K562 (cell line): ENCODE measurements around the gene PLCB3. TPM values are rescaled to one million over a fixed set of nuclear protein-coding genes. Genes with fewer than 3 reads are reported as not detected.

ENCODE experiments used
- ARID2 ChIP-seq: fragments of 450-650 bp; IDR thresholded peaks from 2 replicates; pipeline ENCODE4 v1.6.1; 2017; ENCODE audit warnings: antibody characterized with exemption, mild to moderate bottlenecking
- BHLHE40 ChIP-seq: IDR thresholded peaks from 2 replicates; pipeline ENCODE4 v1.6.1; 2011; ENCODE audit warnings: low read length, improper control_type of control experiment
- EGR1 ChIP-seq: fragments of 450-650 bp; conservative IDR thresholded peaks from 2 replicates; pipeline ENCODE4 v1.6.1; 2017; ENCODE audit warnings: mild to moderate bottlenecking
- ELF1 ChIP-seq: fragments of 200-800 bp; sonication (Bioruptor generic); IDR thresholded peaks from 2 replicates; pipeline ENCODE4 v1.6.1; 2016; ENCODE audit warnings: missing genetic modification characterization, missing compliant biosample characterization
- EP400 ChIP-seq: fragments of 450-650 bp; IDR thresholded peaks from 2 replicates; pipeline ENCODE4 v1.6.1; 2017; ENCODE audit warnings: antibody characterized with exemption, mild to moderate bottlenecking, moderate library complexity
- ESRRA ChIP-seq: fragments of 450-650 bp; IDR thresholded peaks from 2 replicates; pipeline ENCODE4 v1.6.1; 2014; ENCODE audit warnings: low read depth, mild to moderate bottlenecking, moderate library complexity, borderline replicate concordance
- ETV5 ChIP-seq: sonication (generic); formaldehyde crosslinking; IDR thresholded peaks from 2 replicates; pipeline ENCODE4 v1.4.0; 2020; ENCODE audit warnings: low read depth, mild to moderate bottlenecking, missing genetic modification reagents
- ID3 ChIP-seq, 2 experiments: fragments of 250-450 bp in 1 of 2; fragments of 450-650 bp in 1 of 2; sonication (Bioruptor Pico) in 1 of 2; IDR thresholded peaks; 2 replicates each; pipeline versions ENCODE4 v1.6.1 to v1.8.0; 2016 to 2021; ENCODE audit warnings: mild to moderate bottlenecking in 2 of 2, moderate library complexity in 2 of 2, missing compliant biosample characterization in 1 of 2, missing genetic modification characterization in 1 of 2
- L3MBTL2 ChIP-seq: fragments of 450-650 bp; IDR thresholded peaks from 2 replicates; pipeline ENCODE4 v1.6.1; 2016; ENCODE audit warnings: mild to moderate bottlenecking, moderate library complexity
- MEIS2 ChIP-seq: fragments of 450-650 bp; IDR thresholded peaks from 2 replicates; pipeline ENCODE4 v1.6.1; 2014; ENCODE audit warnings: mild to moderate bottlenecking; ENCODE audit not compliant: partially characterized antibody
- NR4A1 ChIP-seq, 2 experiments: fragments of 250-450 bp in 1 of 2; fragments of 450-650 bp in 1 of 2; sonication (Bioruptor Pico) in 1 of 2; IDR thresholded peaks; 2 replicates each; pipeline versions ENCODE4 v1.4.0 to v1.6.1; 2016 to 2020; ENCODE audit warnings: mild to moderate bottlenecking in 2 of 2, missing compliant biosample characterization in 1 of 2, missing genetic modification characterization in 1 of 2, moderate library complexity in 1 of 2
- PHF8 ChIP-seq: fragments of 200-600 bp; sonication (generic); IDR thresholded peaks from 2 replicates; pipeline ENCODE4 v1.6.1; 2012; ENCODE audit warnings: mixed run types, mild to moderate bottlenecking, inconsistent platforms, low read length, moderate library complexity, borderline replicate concordance
- POLR2B ChIP-seq: fragments of 450-650 bp; IDR thresholded peaks from 2 replicates; pipeline ENCODE4 v1.6.1; 2018; ENCODE audit warnings: low read depth; ENCODE audit not compliant: partially characterized antibody
- RBM25 ChIP-seq: fragments of 200-400 bp; formaldehyde crosslinking; IDR thresholded peaks from 2 replicates; pipeline ENCODE4 v1.6.1; 2018; ENCODE audit warnings: low read length, low read depth, moderate library complexity; ENCODE audit not compliant: severe bottlenecking
- RHOXF2B ChIP-seq: fragments of 250-450 bp; sonication (Bioruptor Pico); conservative IDR thresholded peaks from 2 replicates; pipeline ENCODE4 v1.5.1; 2021
- SMARCC2 ChIP-seq: fragments of 450-650 bp; IDR thresholded peaks from 2 replicates; pipeline ENCODE4 v1.6.1; 2017; ENCODE audit warnings: antibody characterized with exemption, moderate library complexity, mild to moderate bottlenecking, low read depth
- VEZF1 ChIP-seq: fragments of 200-800 bp; sonication (Bioruptor generic); IDR thresholded peaks from 2 replicates; pipeline ENCODE4 v1.6.1; 2017; ENCODE audit warnings: missing genetic modification characterization, missing compliant biosample characterization
- ZNF12 ChIP-seq: sonication (generic); formaldehyde crosslinking; IDR thresholded peaks from 2 replicates; pipeline ENCODE4 v1.4.0; 2020; ENCODE audit warnings: mild to moderate bottlenecking, missing genetic modification reagents
- ZNF165 ChIP-seq: fragments of 250-450 bp; sonication (Bioruptor Pico); IDR thresholded peaks from 2 replicates; pipeline ENCODE4 v1.4.0; 2020; ENCODE audit warnings: borderline replicate concordance
- ZNF583 ChIP-seq: fragments of 250-450 bp; sonication (Bioruptor Pico); IDR thresholded peaks from 2 replicates; pipeline ENCODE4 v1.4.0; 2020
- ZNF717 ChIP-seq: fragments of 250-450 bp; sonication (Bioruptor Pico); IDR thresholded peaks from 2 replicates; pipeline ENCODE4 v1.5.0; 2021
- ZNF785 ChIP-seq: fragments of 250-450 bp; sonication (Bioruptor Pico); IDR thresholded peaks from 2 replicates; pipeline ENCODE4 v1.4.0; 2020; ENCODE audit warnings: mild to moderate bottlenecking
- ZNF830 ChIP-seq: fragments of 250-450 bp; sonication (Bioruptor Pico); IDR thresholded peaks from 2 replicates; pipeline ENCODE4 v1.5.0; 2021; ENCODE audit warnings: mild to moderate bottlenecking
- polyA plus RNA-seq, 8 experiments: library from polyadenylated mRNA; depleted of rRNA in 4 of 8; stranded (reverse) in 5 of 8; unstranded in 3 of 8; fragments of >200 nt; fragmentation: Nextera tagmentation in 2 of 8; fragmentation: Illumina TruSeq in 1 of 8; extraction: Ambion mirVana in 2 of 8; extraction: Trizol in 1 of 8; gene quantifications; 2 replicates each; pipeline versions ENCODE4 v1.2.1 to v1.2.3, GENCODE V29; 2011 to 2014; ENCODE audit warnings: inconsistent platforms in 1 of 8, missing spikeins in 1 of 8
- total RNA-seq, 7 experiments: library from RNA; depleted of rRNA in 6 of 7; stranded (reverse); fragments of >200 nt in 6 of 7; fragmentation: Illumina TruSeq in 2 of 7; extraction: Trizol in 2 of 7; gene quantifications; 2 replicates each; pipeline versions ENCODE4 v1.2.1 to v1.2.3, GENCODE V29; 2011 to 2021; ENCODE audit warnings: low replicate concordance in 1 of 7
- TF ChIP-seq, protein P1 (sequence below): sonication (generic); formaldehyde crosslinking; IDR thresholded peaks from 2 replicates; pipeline ENCODE4 v1.8.0; 2022; ENCODE audit warnings: missing genetic modification reagents, mild to moderate bottlenecking, moderate library complexity, borderline replicate concordance
- TF ChIP-seq, protein P2 (sequence below): sonication (generic); formaldehyde crosslinking; IDR thresholded peaks from 2 replicates; pipeline ENCODE4 v1.8.1; 2023; ENCODE audit warnings: mild to moderate bottlenecking, missing genetic modification reagents, moderate library complexity

Gene PLCB3
- total and polyA plus RNA-seq, 9 of the 15 experiments (the other 6 are each of a cell fraction or from before 2014, with no cell fraction given) = 0.31 to 44.8 (median 14.6) TPM

DNA sequence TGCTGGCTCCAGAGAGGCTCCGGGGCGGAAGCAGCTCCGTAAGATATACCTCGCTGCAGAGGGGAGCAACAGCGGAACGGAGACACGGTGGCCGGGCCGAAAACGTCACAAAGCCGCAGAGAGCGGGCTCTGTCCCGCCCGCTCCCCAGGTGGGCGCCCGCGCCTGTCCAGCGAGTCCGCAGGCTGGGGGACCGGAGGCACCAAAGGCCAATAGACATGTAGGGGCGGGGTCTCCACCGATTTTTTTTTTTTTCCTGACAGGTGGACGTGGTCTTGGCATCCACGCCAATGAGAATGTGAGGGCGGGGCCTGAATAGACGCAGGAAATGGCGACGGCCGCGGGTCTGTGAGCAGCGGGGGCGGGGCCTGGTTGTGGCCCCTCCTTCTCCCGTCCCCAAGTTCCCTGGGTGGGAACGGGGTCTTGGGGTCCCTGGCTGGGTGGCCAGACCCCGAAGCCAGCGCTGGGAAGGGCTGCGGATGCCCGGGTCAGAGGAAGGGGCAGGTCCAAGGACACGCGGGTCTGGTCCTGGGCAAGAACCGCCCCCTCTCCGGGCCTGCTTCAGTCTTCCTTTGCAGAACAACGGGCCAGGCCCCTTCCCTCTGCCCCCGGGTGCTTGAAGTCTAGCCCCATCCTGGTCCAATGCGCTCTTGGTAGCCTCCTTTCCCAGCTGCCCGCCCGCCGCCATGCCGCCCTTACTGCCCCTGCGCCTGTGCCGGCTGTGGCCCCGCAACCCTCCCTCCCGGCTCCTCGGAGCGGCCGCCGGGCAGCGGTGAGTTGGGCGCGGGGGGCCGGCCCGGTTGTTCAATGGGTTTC lies 21.0 kb upstream of the PLCB3 start, which contains the start of gene DNAJC4 (continued):
- TF ChIP-seq, protein P1, sequence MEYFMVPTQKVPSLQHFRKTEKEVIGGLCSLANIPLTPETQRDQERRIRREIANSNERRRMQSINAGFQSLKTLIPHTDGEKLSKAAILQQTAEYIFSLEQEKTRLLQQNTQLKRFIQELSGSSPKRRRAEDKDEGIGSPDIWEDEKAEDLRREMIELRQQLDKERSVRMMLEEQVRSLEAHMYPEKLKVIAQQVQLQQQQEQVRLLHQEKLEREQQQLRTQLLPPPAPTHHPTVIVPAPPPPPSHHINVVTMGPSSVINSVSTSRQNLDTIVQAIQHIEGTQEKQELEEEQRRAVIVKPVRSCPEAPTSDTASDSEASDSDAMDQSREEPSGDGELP = peak; percentile 82
- TF ChIP-seq NR4A1 (CRISPR knock-in tag; IDR thresholded peaks at IDR 0.05) = no peak
- TF ChIP-seq NR4A1 (tag; IDR thresholded peaks at IDR 0.05) = 0 out of 2 replicates have a peak, but pooled peaks have one; percentile 18
- TF ChIP-seq ETV5 (CRISPR knock-in tag) = peak; percentile 76
- no peak for TF ChIP-seq ZNF717 (CRISPR knock-in tag)
- TF ChIP-seq ZNF165 (CRISPR knock-in tag) = no peak
- TF ChIP-seq MEIS2 = peak; percentile 91
- TF ChIP-seq BHLHE40 = no peak
- no peak for TF ChIP-seq ZNF785 (CRISPR knock-in tag)
- TF ChIP-seq ESRRA = 0 out of 2 replicates have a peak, but pooled peaks have one; percentile 35
- TF ChIP-seq L3MBTL2 = 0 out of 2 replicates have a peak, but pooled peaks have one; percentile 17
- no peak for TF ChIP-seq ZNF583 (CRISPR knock-in tag)
- TF ChIP-seq POLR2B = peak; percentile 65
- TF ChIP-seq SMARCC2 = no peak
- TF ChIP-seq, protein P2, sequence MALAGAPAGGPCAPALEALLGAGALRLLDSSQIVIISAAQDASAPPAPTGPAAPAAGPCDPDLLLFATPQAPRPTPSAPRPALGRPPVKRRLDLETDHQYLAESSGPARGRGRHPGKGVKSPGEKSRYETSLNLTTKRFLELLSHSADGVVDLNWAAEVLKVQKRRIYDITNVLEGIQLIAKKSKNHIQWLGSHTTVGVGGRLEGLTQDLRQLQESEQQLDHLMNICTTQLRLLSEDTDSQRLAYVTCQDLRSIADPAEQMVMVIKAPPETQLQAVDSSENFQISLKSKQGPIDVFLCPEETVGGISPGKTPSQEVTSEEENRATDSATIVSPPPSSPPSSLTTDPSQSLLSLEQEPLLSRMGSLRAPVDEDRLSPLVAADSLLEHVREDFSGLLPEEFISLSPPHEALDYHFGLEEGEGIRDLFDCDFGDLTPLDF = peak; percentile 42; the same call in 1 of the 2 replicates
- TF ChIP-seq RBM25 = no peak
- no peak; the same call in 1 of the 2 replicates for TF ChIP-seq ZNF830 (CRISPR knock-in tag)
- 0 out of 2 replicates have a peak, but pooled peaks have one; percentile 44 for TF ChIP-seq EP400
- TF ChIP-seq ELF1 (tag) = no peak
- TF ChIP-seq EGR1 = peak; percentile 74
- no peak for TF ChIP-seq ID3 (CRISPR knock-in tag; IDR thresholded peaks at IDR 0.05)
- TF ChIP-seq ID3 (tag; IDR thresholded peaks at IDR 0.05) = no peak
- TF ChIP-seq VEZF1 = peak; percentile 56
- TF ChIP-seq ARID2 = no peak
- TF ChIP-seq ZNF12 (CRISPR knock-in tag) = peak; percentile 69; the same call in 1 of the 2 replicates
- TF ChIP-seq RHOXF2B (CRISPR knock-in tag) = no peak
- peak; percentile 79; the same call in 1 of the 2 replicates for TF ChIP-seq PHF8
